ENCODE results near the gene LYPD8. TPM values are rescaled to one million over a fixed set of nuclear protein-coding genes. Genes with fewer than 3 reads are reported as not detected.

The LYPD8 gene
- total RNA-seq, 5 donors from 2014 or later (not counting 1 experiment from before 2014, with no cell fraction given): not detected

- ChIA-PET POLR2A (no interaction called here), CTCF (no interaction called here)
- H3K4me3 Mint-ChIP-seq: no peak overlapping the region
- Histone ChIP-seq H3K4me1 (ENCODE audit: control insufficient read depth in 1 of 2, extremely low read depth in 1 of 2, insufficient read depth in 2 of 2, low read length in 2 of 2) (peaks cover 0 to 13% of the 10 kb centered on the region in 2 experiments), H3K4me3 (ENCODE audit: control insufficient read depth in 1 of 2, extremely low read depth in 1 of 2, low read length in 1 of 2) (no peak overlapping the region), H3K36me3 (ENCODE audit: control insufficient read depth in 2 of 2, extremely low read depth in 1 of 2, insufficient read depth in 1 of 2, low read length in 1 of 2) (no peaks in the 10 kb centered on the region), H3K9me3 (no peaks in the 10 kb centered on the region), H3K27ac (ENCODE audit: low read length) (no peak overlapping the region), H3K27me3 (replicated peaks in 1 of 2; ENCODE audit: control insufficient read depth in 2 of 2, extremely low read depth in 1 of 2, insufficient read depth in 2 of 2, low read length in 1 of 2) (peaks cover 0 to under 1% of the 10 kb centered on the region in 2 experiments)
- no peaks in the 10 kb centered on the region for H3K9me3 Mint-ChIP-seq
- no peaks in the 10 kb centered on the region for H3K36me3 Mint-ChIP-seq
- no peak overlapping the region for H3K27ac Mint-ChIP-seq
- peaks cover 0 to 4% of the 10 kb centered on the region in 2 donors for H3K27me3 Mint-ChIP-seq
- H3K4me1 Mint-ChIP-seq: peaks cover 0 to 21% (median 2%) of the 10 kb centered on the region in 3 donors
- WGBS (ENCODE audit: insufficient coverage): 91% methylated on average over 5 of the region's 10 CpGs
- no peak for ATAC-seq (replicated peaks in 1 of 4)
- no peak for DNase-seq
These were observed 7.3 kb downstream of the LYPD8 start for GRCh38 chr1:248748211-248748610.

- no peak overlapping the region for H3K4me3 ChIP-seq (ENCODE audit: control insufficient read depth in 1 of 2, extremely low read depth in 1 of 2, low read length in 1 of 2)
- no peaks in the 10 kb centered on the region for H3K36me3 Mint-ChIP-seq
- H3K4me3 Mint-ChIP-seq: no peak overlapping the region
- ChIA-PET POLR2A (no interaction called here), CTCF (no interaction called here)
- H3K27ac ChIP-seq (ENCODE audit: low read length): no peak overlapping the region
- no peak for ATAC-seq (replicated peaks in 1 of 4)
- H3K27ac Mint-ChIP-seq: no peak overlapping the region
- H3K27me3 Mint-ChIP-seq: peaks cover 4 to 11% of the 10 kb centered on the region in 2 donors
- WGBS (ENCODE audit: insufficient coverage): 100% methylated on average over 1 of the region's 7 CpGs
- H3K27me3 ChIP-seq (replicated peaks in 1 of 2; ENCODE audit: control insufficient read depth in 2 of 2, extremely low read depth in 1 of 2, insufficient read depth in 2 of 2, low read length in 1 of 2): peaks cover 0 to 13% of the 10 kb centered on the region in 2 experiments
- no peaks in the 10 kb centered on the region for H3K4me1 Mint-ChIP-seq
- no peak for DNase-seq
- no peaks in the 10 kb centered on the region for H3K9me3 ChIP-seq
- H3K9me3 Mint-ChIP-seq: no peaks in the 10 kb centered on the region
- no peaks in the 10 kb centered on the region for H3K4me1 ChIP-seq (ENCODE audit: control insufficient read depth in 1 of 2, extremely low read depth in 1 of 2, insufficient read depth in 2 of 2, low read length in 2 of 2)
- H3K36me3 ChIP-seq (ENCODE audit: control insufficient read depth in 2 of 2, extremely low read depth in 1 of 2, insufficient read depth in 1 of 2, low read length in 1 of 2): no peaks in the 10 kb centered on the region
These were observed 14.7 kb downstream of the LYPD8 start for GRCh38 chr1:248740876-248741275.

- H3K4me1 ChIP-seq (ENCODE audit: control insufficient read depth in 1 of 2, extremely low read depth in 1 of 2, insufficient read depth in 2 of 2, low read length in 2 of 2): no peaks in the 10 kb centered on the region
- Mint-ChIP-seq H3K4me3 (no peak overlapping the region), H3K4me1 (no peaks in the 10 kb centered on the region), H3K27me3 (peaks cover 8 to 16% of the 10 kb centered on the region in 2 donors), H3K9me3 (peaks cover 4 to 5% (median 5%) of the 10 kb centered on the region in 3 donors), H3K36me3 (no peaks in the 10 kb centered on the region), H3K27ac (no peak overlapping the region)
- H3K36me3 ChIP-seq (ENCODE audit: control insufficient read depth in 2 of 2, extremely low read depth in 1 of 2, insufficient read depth in 1 of 2, low read length in 1 of 2): no peaks in the 10 kb centered on the region
- peaks cover 0 to 13% of the 10 kb centered on the region in 2 experiments for H3K27me3 ChIP-seq (replicated peaks in 1 of 2; ENCODE audit: control insufficient read depth in 2 of 2, extremely low read depth in 1 of 2, insufficient read depth in 2 of 2, low read length in 1 of 2)
- POLR2A ChIA-PET: interaction anchor here in 1 of 2 donors (0.6 kb wide), 1 partner anchor 9 kb away, joined by 3 read pairs; no protein-coding TSS in a partner anchor
- H3K4me3 ChIP-seq (ENCODE audit: control insufficient read depth in 1 of 2, extremely low read depth in 1 of 2, low read length in 1 of 2): no peak overlapping the region
- no peak overlapping the region for H3K27ac ChIP-seq (ENCODE audit: low read length)
- no peak for ATAC-seq (replicated peaks in 1 of 4)
- CTCF ChIA-PET: interaction anchor here in 1 of 2 donors (0.6 kb wide), 1 partner anchor 186 kb away, joined by 5 read pairs; no protein-coding TSS in a partner anchor
- no peaks in the 10 kb centered on the region for H3K9me3 ChIP-seq
- DNase-seq: no peak
- 79% methylated on average over 15 of the region's 16 CpGs for WGBS (ENCODE audit: insufficient coverage)
These were observed 15.9 kb downstream of the LYPD8 start for GRCh38 chr1:248739572-248740205.

- H3K27me3 Mint-ChIP-seq: peaks cover 8 to 16% of the 10 kb centered on the region in 2 donors
These were observed 18.1 kb downstream of the LYPD8 start for GRCh38 chr1:248737457-248737856.

GRCh38 chr1:248736977-248737376, 18.6 kb downstream of the LYPD8 start:
- H3K27ac Mint-ChIP-seq: no peak overlapping the region
- CTCF ChIA-PET: no interaction called here
- H3K4me1 Mint-ChIP-seq: no peaks in the 10 kb centered on the region
- peaks cover 4 to 5% (median 5%) of the 10 kb centered on the region in 3 donors for H3K9me3 Mint-ChIP-seq
- Histone ChIP-seq H3K36me3 (ENCODE audit: control insufficient read depth in 2 of 2, extremely low read depth in 1 of 2, insufficient read depth in 1 of 2, low read length in 1 of 2) (no peaks in the 10 kb centered on the region), H3K9me3 (no peaks in the 10 kb centered on the region), H3K27ac (ENCODE audit: low read length) (no peak overlapping the region), H3K27me3 (replicated peaks in 1 of 2; ENCODE audit: control insufficient read depth in 2 of 2, extremely low read depth in 1 of 2, insufficient read depth in 2 of 2, low read length in 1 of 2) (peaks cover 0 to 10% of the 10 kb centered on the region in 2 experiments), H3K4me1 (ENCODE audit: control insufficient read depth in 1 of 2, extremely low read depth in 1 of 2, insufficient read depth in 2 of 2, low read length in 2 of 2) (no peaks in the 10 kb centered on the region), H3K4me3 (ENCODE audit: control insufficient read depth in 1 of 2, extremely low read depth in 1 of 2, low read length in 1 of 2) (no peak overlapping the region)
- WGBS (ENCODE audit: insufficient coverage): 54% methylated on average over 3 of the region's 4 CpGs
- H3K27me3 Mint-ChIP-seq: peaks cover 8 to 15% of the 10 kb centered on the region in 2 donors
- ATAC-seq (replicated peaks in 1 of 4): no peak
- POLR2A ChIA-PET: no interaction called here
- DNase-seq: no peak
- no peaks in the 10 kb centered on the region for H3K36me3 Mint-ChIP-seq
- H3K4me3 Mint-ChIP-seq: no peak overlapping the region

More at GRCh38 chr1:248737457-248737856, 18.1 kb downstream of the LYPD8 start:
- peaks cover 0 to 10% of the 10 kb centered on the region in 2 experiments for H3K27me3 ChIP-seq (replicated peaks in 1 of 2; ENCODE audit: control insufficient read depth in 2 of 2, extremely low read depth in 1 of 2, insufficient read depth in 2 of 2, low read length in 1 of 2)
- H3K27ac ChIP-seq (ENCODE audit: low read length): no peak overlapping the region
- Mint-ChIP-seq H3K27ac (no peak overlapping the region), H3K4me3 (no peak overlapping the region), H3K9me3 (peaks cover 4 to 5% (median 5%) of the 10 kb centered on the region in 3 donors), H3K36me3 (no peaks in the 10 kb centered on the region), H3K4me1 (no peaks in the 10 kb centered on the region)
- no peak for DNase-seq
- no peaks in the 10 kb centered on the region for H3K4me1 ChIP-seq (ENCODE audit: control insufficient read depth in 1 of 2, extremely low read depth in 1 of 2, insufficient read depth in 2 of 2, low read length in 2 of 2)
- ATAC-seq (replicated peaks in 1 of 4): no peak
- H3K4me3 ChIP-seq (ENCODE audit: control insufficient read depth in 1 of 2, extremely low read depth in 1 of 2, low read length in 1 of 2): no peak overlapping the region
- 61% methylated on average over 5 of the region's 6 CpGs for WGBS (ENCODE audit: insufficient coverage)
- no peaks in the 10 kb centered on the region for H3K36me3 ChIP-seq (ENCODE audit: control insufficient read depth in 2 of 2, extremely low read depth in 1 of 2, insufficient read depth in 1 of 2, low read length in 1 of 2)
- POLR2A ChIA-PET: no interaction called here
- CTCF ChIA-PET: no interaction called here
- no peaks in the 10 kb centered on the region for H3K9me3 ChIP-seq

GRCh38 chr1:248733566-248733965, 22.0 kb downstream of the LYPD8 start:
- no peaks in the 10 kb centered on the region for H3K36me3 Mint-ChIP-seq
- no CpG with 5 or more reads among the region's 5 CpGs for WGBS (ENCODE audit: insufficient coverage)
- ChIA-PET CTCF (no interaction called here), POLR2A (no interaction called here)
- Histone ChIP-seq H3K36me3 (ENCODE audit: control insufficient read depth in 2 of 2, extremely low read depth in 1 of 2, insufficient read depth in 1 of 2, low read length in 1 of 2) (no peaks in the 10 kb centered on the region), H3K9me3 (no peaks in the 10 kb centered on the region), H3K27ac (ENCODE audit: low read length) (no peak overlapping the region), H3K27me3 (replicated peaks in 1 of 2; ENCODE audit: control insufficient read depth in 2 of 2, extremely low read depth in 1 of 2, insufficient read depth in 2 of 2, low read length in 1 of 2) (peaks cover 0 to 6% of the 10 kb centered on the region in 2 experiments), H3K4me3 (ENCODE audit: control insufficient read depth in 1 of 2, extremely low read depth in 1 of 2, low read length in 1 of 2) (no peak overlapping the region), H3K4me1 (ENCODE audit: control insufficient read depth in 1 of 2, extremely low read depth in 1 of 2, insufficient read depth in 2 of 2, low read length in 2 of 2) (no peaks in the 10 kb centered on the region)
- H3K27me3 Mint-ChIP-seq: peaks cover 8 to 14% of the 10 kb centered on the region in 2 donors
- no peak overlapping the region for H3K4me3 Mint-ChIP-seq
- no peak overlapping the region for H3K27ac Mint-ChIP-seq
- H3K9me3 Mint-ChIP-seq: peaks cover 4 to 5% (median 5%) of the 10 kb centered on the region in 3 donors
- ATAC-seq (replicated peaks in 1 of 4): no peak
- no peaks in the 10 kb centered on the region for H3K4me1 Mint-ChIP-seq
- DNase-seq: no peak

Data from T-cell (primary cell).